NB4 (cell line): ENCODE data around the gene AFMID.

ENCODE experiments used
- POLR2A ChIP-seq: IDR thresholded peaks from 2 replicates; pipeline ENCODE4 v1.6.1; 2011; ENCODE audit warnings: mild to moderate bottlenecking; ENCODE audit not compliant: insufficient read length; ENCODE audit errors: extremely low read depth
- TF ChIP-seq, protein P1 (sequence below): IDR thresholded peaks from one replicate; pipeline ENCODE4 v1.5.1; 2012; ENCODE audit warnings: low read depth, low read length

DNA sequence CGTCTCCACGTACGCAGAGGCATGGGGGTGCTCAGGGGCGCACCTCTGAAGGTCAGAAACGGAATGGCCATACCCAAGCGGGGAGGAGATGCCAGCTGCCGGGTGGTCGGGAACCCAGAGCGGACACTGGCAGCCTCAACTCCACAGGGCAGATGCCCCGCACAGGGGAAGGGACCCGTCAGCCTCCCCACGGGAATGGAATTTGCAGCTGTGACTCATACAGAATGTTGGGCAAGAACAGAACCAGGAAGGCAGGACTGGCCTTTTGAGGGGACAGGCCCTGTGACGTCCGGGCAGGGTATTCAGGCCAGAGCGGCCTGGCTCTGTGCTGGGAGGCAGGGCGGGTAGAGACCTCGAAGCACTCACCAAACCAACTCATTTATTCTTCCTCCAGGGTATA, 7.8 kb upstream of the AFMID start:
- no peak for TF ChIP-seq POLR2A
- TF ChIP-seq, protein P1, sequence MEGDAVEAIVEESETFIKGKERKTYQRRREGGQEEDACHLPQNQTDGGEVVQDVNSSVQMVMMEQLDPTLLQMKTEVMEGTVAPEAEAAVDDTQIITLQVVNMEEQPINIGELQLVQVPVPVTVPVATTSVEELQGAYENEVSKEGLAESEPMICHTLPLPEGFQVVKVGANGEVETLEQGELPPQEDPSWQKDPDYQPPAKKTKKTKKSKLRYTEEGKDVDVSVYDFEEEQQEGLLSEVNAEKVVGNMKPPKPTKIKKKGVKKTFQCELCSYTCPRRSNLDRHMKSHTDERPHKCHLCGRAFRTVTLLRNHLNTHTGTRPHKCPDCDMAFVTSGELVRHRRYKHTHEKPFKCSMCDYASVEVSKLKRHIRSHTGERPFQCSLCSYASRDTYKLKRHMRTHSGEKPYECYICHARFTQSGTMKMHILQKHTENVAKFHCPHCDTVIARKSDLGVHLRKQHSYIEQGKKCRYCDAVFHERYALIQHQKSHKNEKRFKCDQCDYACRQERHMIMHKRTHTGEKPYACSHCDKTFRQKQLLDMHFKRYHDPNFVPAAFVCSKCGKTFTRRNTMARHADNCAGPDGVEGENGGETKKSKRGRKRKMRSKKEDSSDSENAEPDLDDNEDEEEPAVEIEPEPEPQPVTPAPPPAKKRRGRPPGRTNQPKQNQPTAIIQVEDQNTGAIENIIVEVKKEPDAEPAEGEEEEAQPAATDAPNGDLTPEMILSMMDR: no peak
